ENCODE data around the gene IARS1. TPM values are rescaled to one million over a fixed set of nuclear protein-coding genes. Genes with fewer than 3 reads are reported as not detected.

The IARS1 gene
- total RNA-seq, 1 donor from 2014 or later: 260 TPM

GRCh38 chr9:92276331-92277032 lies 17.0 kb downstream of the IARS1 start:
- H4K20me1 ChIP-seq (ENCODE audit: low read depth): peaks cover 8% of the 10 kb centered on the region
- H3K36me3 ChIP-seq: peaks cover 31% of the 10 kb centered on the region

DNA sequence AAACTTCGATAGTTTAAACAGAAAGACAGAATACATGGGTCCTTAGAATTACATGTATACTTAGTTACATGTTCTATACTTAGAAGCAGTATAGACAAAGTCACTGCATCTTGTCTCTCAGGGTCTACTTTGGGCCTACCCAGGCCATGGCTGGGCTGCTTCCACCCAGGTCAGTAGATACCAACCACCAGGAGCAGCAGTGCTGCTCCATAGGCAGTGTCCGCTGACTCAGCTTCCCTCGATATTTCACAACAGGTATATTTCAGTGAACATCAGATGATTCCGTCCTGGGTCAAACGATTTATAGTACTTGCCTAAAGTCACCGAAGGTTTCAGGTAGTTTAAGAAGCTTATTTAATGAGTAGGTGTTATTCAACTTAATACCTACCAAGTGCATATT lies 18.0 kb downstream of the IARS1 start:
- DNase-seq (ENCODE audit: low spot score): no peak
- Histone ChIP-seq H3K9ac (no peak overlapping the region), H3K4me3 (no peak overlapping the region), H3K79me2 (ENCODE audit: low read depth) (no peaks in the 10 kb centered on the region), H2AFZ (replicated peaks) (no peak overlapping the region), H3K27me3 (no peaks in the 10 kb centered on the region), H3K9me3 (ENCODE audit: low read depth) (no peaks in the 10 kb centered on the region), H3K36me3 (peaks cover 35% of the 10 kb centered on the region), H3K27ac (no peak overlapping the region), H4K20me1 (ENCODE audit: low read depth) (peaks cover 8% of the 10 kb centered on the region), H3K4me1 (no peaks in the 10 kb centered on the region), H3F3A (ENCODE audit: low read depth) (no peaks in the 10 kb centered on the region), H3K4me2 (no peak overlapping the region)
- TF ChIP-seq EZH2phosphoT487 (IDR thresholded peaks at IDR 0.05) (no peak), EZH2 (IDR thresholded peaks at IDR 0.05) (no peak)
- TF ChIP-seq, protein P1, sequence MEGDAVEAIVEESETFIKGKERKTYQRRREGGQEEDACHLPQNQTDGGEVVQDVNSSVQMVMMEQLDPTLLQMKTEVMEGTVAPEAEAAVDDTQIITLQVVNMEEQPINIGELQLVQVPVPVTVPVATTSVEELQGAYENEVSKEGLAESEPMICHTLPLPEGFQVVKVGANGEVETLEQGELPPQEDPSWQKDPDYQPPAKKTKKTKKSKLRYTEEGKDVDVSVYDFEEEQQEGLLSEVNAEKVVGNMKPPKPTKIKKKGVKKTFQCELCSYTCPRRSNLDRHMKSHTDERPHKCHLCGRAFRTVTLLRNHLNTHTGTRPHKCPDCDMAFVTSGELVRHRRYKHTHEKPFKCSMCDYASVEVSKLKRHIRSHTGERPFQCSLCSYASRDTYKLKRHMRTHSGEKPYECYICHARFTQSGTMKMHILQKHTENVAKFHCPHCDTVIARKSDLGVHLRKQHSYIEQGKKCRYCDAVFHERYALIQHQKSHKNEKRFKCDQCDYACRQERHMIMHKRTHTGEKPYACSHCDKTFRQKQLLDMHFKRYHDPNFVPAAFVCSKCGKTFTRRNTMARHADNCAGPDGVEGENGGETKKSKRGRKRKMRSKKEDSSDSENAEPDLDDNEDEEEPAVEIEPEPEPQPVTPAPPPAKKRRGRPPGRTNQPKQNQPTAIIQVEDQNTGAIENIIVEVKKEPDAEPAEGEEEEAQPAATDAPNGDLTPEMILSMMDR (IDR thresholded peaks at IDR 0.05): no peak
- Mint-ChIP-seq H3K4me1 (no peaks in the 10 kb centered on the region), H3K9me3 (no peaks in the 10 kb centered on the region), H3K4me3 (no peak overlapping the region), H3K36me3 (peaks cover 33% of the 10 kb centered on the region), H3K27ac (no peak overlapping the region), H3K27me3 (ENCODE audit: insufficient read depth, low read depth) (no peaks in the 10 kb centered on the region)

More at GRCh38 chr9:92276331-92277032, 17.0 kb downstream of the IARS1 start:
- no peak overlapping the region for H3K4me2 ChIP-seq
- Mint-ChIP-seq H3K4me3 (no peak overlapping the region), H3K4me1 (no peaks in the 10 kb centered on the region), H3K27ac (no peak overlapping the region), H3K9me3 (no peaks in the 10 kb centered on the region), H3K27me3 (ENCODE audit: insufficient read depth, low read depth) (no peaks in the 10 kb centered on the region), H3K36me3 (peaks cover 29% of the 10 kb centered on the region)
- H3K9ac ChIP-seq: no peak overlapping the region
- no peaks in the 10 kb centered on the region for H3K4me1 ChIP-seq
- H3K27ac ChIP-seq: no peak overlapping the region
- H3K27me3 ChIP-seq: no peaks in the 10 kb centered on the region
- H2AFZ ChIP-seq (replicated peaks): no peak overlapping the region
- H3K4me3 ChIP-seq: no peak overlapping the region
- no peak for DNase-seq (ENCODE audit: low spot score)
- no peaks in the 10 kb centered on the region for H3K9me3 ChIP-seq (ENCODE audit: low read depth)
- H3F3A ChIP-seq (ENCODE audit: low read depth): no peaks in the 10 kb centered on the region
- TF ChIP-seq EZH2 (IDR thresholded peaks at IDR 0.05) (no peak), EZH2phosphoT487 (IDR thresholded peaks at IDR 0.05) (no peak)
- TF ChIP-seq, protein P1 (IDR thresholded peaks at IDR 0.05): no peak
- no peaks in the 10 kb centered on the region for H3K79me2 ChIP-seq (ENCODE audit: low read depth)

DNA sequence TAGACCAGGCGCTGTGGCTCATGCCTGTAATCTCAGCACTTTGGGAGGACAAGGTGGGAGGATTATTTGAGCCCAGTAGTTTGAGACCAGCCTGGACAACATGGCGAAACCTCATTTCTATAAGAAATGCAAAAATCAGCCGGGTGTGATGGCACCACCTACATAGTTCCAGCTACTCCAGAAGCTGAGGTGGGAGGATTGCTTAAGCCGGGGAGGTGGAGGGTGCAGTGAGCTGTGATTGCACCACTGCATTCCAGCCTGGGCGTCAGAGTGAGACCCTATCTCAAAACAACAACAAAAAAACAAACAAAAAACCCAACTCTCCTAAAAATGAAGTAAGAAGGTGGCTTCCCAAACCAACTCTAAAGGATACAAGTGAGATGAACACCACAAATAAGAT lies 23.0 kb downstream of the IARS1 start:
- Mint-ChIP-seq H3K27me3 (ENCODE audit: insufficient read depth, low read depth) (no peaks in the 10 kb centered on the region), H3K27ac (no peak overlapping the region), H3K4me1 (no peaks in the 10 kb centered on the region), H3K4me3 (no peak overlapping the region), H3K9me3 (no peaks in the 10 kb centered on the region), H3K36me3 (peaks cover 37% of the 10 kb centered on the region)
- H3K9me3 ChIP-seq (ENCODE audit: low read depth): no peaks in the 10 kb centered on the region
- DNase-seq (ENCODE audit: low spot score): no peak
- H3K4me3 ChIP-seq: no peak overlapping the region
- TF ChIP-seq, protein P1 (IDR thresholded peaks at IDR 0.05): no peak
- no peak for TF ChIP-seq EZH2phosphoT487 (IDR thresholded peaks at IDR 0.05)
- TF ChIP-seq EZH2 (IDR thresholded peaks at IDR 0.05): no peak
- no peaks in the 10 kb centered on the region for H3F3A ChIP-seq (ENCODE audit: low read depth)
- H4K20me1 ChIP-seq (ENCODE audit: low read depth): no peaks in the 10 kb centered on the region
- no peaks in the 10 kb centered on the region for H3K79me2 ChIP-seq (ENCODE audit: low read depth)
- no peak overlapping the region for H2AFZ ChIP-seq (replicated peaks)
- no peak overlapping the region for H3K4me2 ChIP-seq
- no peak overlapping the region for H3K9ac ChIP-seq
- H3K4me1 ChIP-seq: no peaks in the 10 kb centered on the region
- peaks cover 36% of the 10 kb centered on the region for H3K36me3 ChIP-seq
- H3K27me3 ChIP-seq: no peaks in the 10 kb centered on the region
- no peak overlapping the region for H3K27ac ChIP-seq
